ENCODE results near the gene CHD2. TPM values are rescaled to one million over a fixed set of nuclear protein-coding genes. Genes with fewer than 3 reads are reported as not detected.

CHD2 gene
- total RNA-seq, 1 donor from 2014 or later = 59.7 TPM

- Mint-ChIP-seq H3K9me3 (ENCODE audit: low read depth) (no peaks in the 10 kb centered on the region), H3K36me3 (ENCODE audit: low read depth) (peaks cover 4% of the 10 kb centered on the region), H3K4me3 (ENCODE audit: unreplicated experiment) (no peak overlapping the region), H3K4me1 (ENCODE audit: low read depth) (peaks cover 32% of the 10 kb centered on the region), H3K27ac (ENCODE audit: unreplicated experiment) (no peak overlapping the region), H3K27me3 (ENCODE audit: low read depth) (no peaks in the 10 kb centered on the region)
- TF ChIP-seq, protein P1, sequence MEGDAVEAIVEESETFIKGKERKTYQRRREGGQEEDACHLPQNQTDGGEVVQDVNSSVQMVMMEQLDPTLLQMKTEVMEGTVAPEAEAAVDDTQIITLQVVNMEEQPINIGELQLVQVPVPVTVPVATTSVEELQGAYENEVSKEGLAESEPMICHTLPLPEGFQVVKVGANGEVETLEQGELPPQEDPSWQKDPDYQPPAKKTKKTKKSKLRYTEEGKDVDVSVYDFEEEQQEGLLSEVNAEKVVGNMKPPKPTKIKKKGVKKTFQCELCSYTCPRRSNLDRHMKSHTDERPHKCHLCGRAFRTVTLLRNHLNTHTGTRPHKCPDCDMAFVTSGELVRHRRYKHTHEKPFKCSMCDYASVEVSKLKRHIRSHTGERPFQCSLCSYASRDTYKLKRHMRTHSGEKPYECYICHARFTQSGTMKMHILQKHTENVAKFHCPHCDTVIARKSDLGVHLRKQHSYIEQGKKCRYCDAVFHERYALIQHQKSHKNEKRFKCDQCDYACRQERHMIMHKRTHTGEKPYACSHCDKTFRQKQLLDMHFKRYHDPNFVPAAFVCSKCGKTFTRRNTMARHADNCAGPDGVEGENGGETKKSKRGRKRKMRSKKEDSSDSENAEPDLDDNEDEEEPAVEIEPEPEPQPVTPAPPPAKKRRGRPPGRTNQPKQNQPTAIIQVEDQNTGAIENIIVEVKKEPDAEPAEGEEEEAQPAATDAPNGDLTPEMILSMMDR (IDR thresholded peaks at IDR 0.05) = no peak
- peak; percentile 35 for DNase-seq (ENCODE audit: low spot score)
Measured at GRCh38 chr15:93063262-93063671, 163.1 kb downstream of the CHD2 start.

DNA sequence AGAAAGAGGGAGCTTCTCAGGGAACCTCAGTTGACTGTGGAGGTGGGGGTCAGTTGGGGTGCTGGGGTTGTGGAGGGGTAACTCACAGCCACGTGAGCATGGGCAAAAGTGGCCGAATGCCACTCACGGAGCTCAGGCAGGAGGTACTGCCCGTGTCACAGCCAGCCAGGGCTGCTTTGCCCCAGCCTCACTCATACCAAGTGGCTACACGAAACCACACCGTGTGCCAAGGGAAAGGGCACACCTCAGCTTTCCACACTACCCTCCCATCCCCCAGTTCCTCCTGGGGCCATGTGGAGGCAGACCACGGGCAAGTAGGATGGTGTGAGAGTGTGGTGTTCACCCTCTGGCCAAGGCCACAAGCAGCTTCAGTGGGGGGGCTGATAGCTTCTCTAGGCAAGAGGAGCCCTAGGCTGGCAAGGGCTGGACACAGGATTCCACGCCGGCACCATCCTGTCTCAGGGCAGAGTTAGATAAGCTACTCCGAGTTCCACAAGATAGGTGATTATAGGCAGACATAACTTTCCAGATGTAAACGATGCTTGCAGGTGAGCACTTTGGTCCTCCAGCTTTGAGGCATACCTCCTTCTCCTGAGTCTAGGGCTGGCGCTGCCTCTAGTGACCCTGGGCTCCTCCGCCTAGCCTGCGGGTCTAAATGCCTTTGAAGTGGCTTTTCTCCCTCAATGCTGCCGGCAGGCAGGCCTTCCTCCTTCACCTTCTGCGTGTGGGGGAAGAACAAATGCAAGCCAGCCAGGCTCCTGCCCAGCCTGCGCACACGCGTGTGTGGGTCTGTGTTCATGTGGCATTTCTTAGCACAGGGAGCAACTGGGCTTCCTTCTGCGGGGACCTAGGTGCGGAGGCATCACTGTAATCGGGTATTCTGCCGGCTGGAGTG, 163.9 kb downstream of the CHD2 start:
- Mint-ChIP-seq H3K36me3 (ENCODE audit: low read depth) (peaks cover 4% of the 10 kb centered on the region), H3K9me3 (ENCODE audit: low read depth) (no peaks in the 10 kb centered on the region), H3K4me3 (ENCODE audit: unreplicated experiment) (no peak overlapping the region)

GRCh38 chr15:93065641-93066045, 165.5 kb downstream of the CHD2 start:
- peaks cover 4% of the 10 kb centered on the region for H3K36me3 Mint-ChIP-seq (ENCODE audit: low read depth)
- peaks cover 51% of the 10 kb centered on the region for H3K4me1 Mint-ChIP-seq (ENCODE audit: low read depth)
- TF ChIP-seq, protein P1 (IDR thresholded peaks at IDR 0.05) = no peak
- H3K27me3 Mint-ChIP-seq (ENCODE audit: low read depth) = no peaks in the 10 kb centered on the region
- no peak overlapping the region for H3K4me3 Mint-ChIP-seq (ENCODE audit: unreplicated experiment)
- no peaks in the 10 kb centered on the region for H3K9me3 Mint-ChIP-seq (ENCODE audit: low read depth)
- no peak for DNase-seq (ENCODE audit: low spot score)
- H3K27ac Mint-ChIP-seq (ENCODE audit: unreplicated experiment) = no peak overlapping the region

More for the DNA sequence above, 163.9 kb downstream of the CHD2 start:
- no peak for DNase-seq (ENCODE audit: low spot score)
- TF ChIP-seq, protein P1 (IDR thresholded peaks at IDR 0.05) = no peak
- Mint-ChIP-seq H3K27ac (ENCODE audit: unreplicated experiment) (no peak overlapping the region), H3K4me1 (ENCODE audit: low read depth) (peaks cover 39% of the 10 kb centered on the region), H3K27me3 (ENCODE audit: low read depth) (no peaks in the 10 kb centered on the region)

DNA sequence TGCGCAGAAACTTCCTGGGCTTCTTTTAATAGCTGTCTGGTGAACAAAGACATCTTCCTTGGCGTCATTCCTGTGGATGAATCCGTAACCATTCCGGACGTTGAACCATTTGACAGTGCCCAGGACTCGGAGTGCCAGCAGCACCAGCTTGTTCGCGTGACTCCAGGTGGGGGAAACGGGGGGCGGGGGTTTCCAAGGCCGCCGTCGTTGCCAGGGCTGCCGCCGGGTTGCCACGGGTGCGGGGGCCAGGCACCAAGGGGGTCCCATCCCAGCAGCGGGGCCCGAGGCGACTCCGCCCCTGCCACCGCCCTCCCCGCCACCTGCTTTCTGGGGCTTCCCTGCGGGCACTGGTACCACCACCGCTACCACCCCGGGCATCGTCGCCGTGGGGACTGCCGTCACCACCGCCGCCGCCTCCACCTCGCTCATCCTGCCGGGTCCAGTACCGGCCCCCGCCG, 166.1 kb downstream of the CHD2 start:
- H3K4me3 Mint-ChIP-seq (ENCODE audit: unreplicated experiment) = no peak overlapping the region
- TF ChIP-seq, protein P1 (IDR thresholded peaks at IDR 0.05) = no peak
- peaks cover 4% of the 10 kb centered on the region for H3K36me3 Mint-ChIP-seq (ENCODE audit: low read depth)
- no peaks in the 10 kb centered on the region for H3K27me3 Mint-ChIP-seq (ENCODE audit: low read depth)
- H3K27ac Mint-ChIP-seq (ENCODE audit: unreplicated experiment) = peak overlapping the region; percentile 47
- no peak for DNase-seq (ENCODE audit: low spot score)
- no peaks in the 10 kb centered on the region for H3K9me3 Mint-ChIP-seq (ENCODE audit: low read depth)
- H3K4me1 Mint-ChIP-seq (ENCODE audit: low read depth) = peaks cover 57% of the 10 kb centered on the region

- Mint-ChIP-seq H3K36me3 (ENCODE audit: low read depth) (peaks cover 4% of the 10 kb centered on the region), H3K9me3 (ENCODE audit: low read depth) (no peaks in the 10 kb centered on the region), H3K27ac (ENCODE audit: unreplicated experiment) (peak overlapping the region; percentile 57), H3K4me3 (ENCODE audit: unreplicated experiment) (no peak overlapping the region), H3K27me3 (ENCODE audit: low read depth) (no peaks in the 10 kb centered on the region), H3K4me1 (ENCODE audit: low read depth) (peaks cover 57% of the 10 kb centered on the region)
- no peak for DNase-seq (ENCODE audit: low spot score)
- TF ChIP-seq, protein P1 (IDR thresholded peaks at IDR 0.05) = peak; percentile 19
Measured at GRCh38 chr15:93066834-93067648, 166.9 kb downstream of the CHD2 start.
